Activated CD8-positive, alpha-beta T cell treated with anti-CD3 and anti-CD28 coated beads, Interleukin-2, amount 10 ng/mL, durations not matched to agents 7 days and 5 days (primary cell): ENCODE data around the gene CFAP92. TPM values are rescaled to one million over a fixed set of nuclear protein-coding genes. Genes with fewer than 3 reads are reported as not detected.

Experiments
- ATAC-seq: fragments of 150-1000 bp; cut with Tn5 transposase; one replicate; pipeline ENCODE4 v1.10.0; 2021; ENCODE audit warnings: moderate library complexity
- CTCF ChIA-PET: fragments of 350-600 bp; sonication (Branson Sonifier 250); formaldehyde crosslinking; loops from one replicate; lab custom pipeline; 2021; ENCODE audit warnings: antibody characterized with exemption; lab: Charles Lee
- POLR2A ChIA-PET: fragments of 350-600 bp; sonication (Branson Sonifier 250); formaldehyde crosslinking; loops from one replicate; lab custom pipeline; 2021; ENCODE audit warnings: antibody characterized with exemption; lab: Charles Lee
- DNase-seq: peaks from one replicate; pipeline ENCODE4 v3.0.0-alpha.2; 2020
- H3K27ac Mint-ChIP-seq: one replicate; pipeline ENCODE4 v1.8.0; 2021; ENCODE audit warnings: mild to moderate bottlenecking, mixed read lengths
- H3K27me3 Mint-ChIP-seq: one replicate; pipeline ENCODE4 v1.8.0; 2021; ENCODE audit warnings: low read depth, mixed read lengths
- H3K36me3 Mint-ChIP-seq: one replicate; pipeline ENCODE4 v1.8.0; 2021; ENCODE audit warnings: low read depth, mixed read lengths
- H3K4me1 Mint-ChIP-seq: one replicate; pipeline ENCODE4 v1.8.0; 2021; ENCODE audit warnings: low read depth, mixed read lengths
- H3K4me3 Mint-ChIP-seq: one replicate; pipeline ENCODE4 v1.8.0; 2021; ENCODE audit warnings: mild to moderate bottlenecking, mixed read lengths
- H3K9me3 Mint-ChIP-seq: one replicate; pipeline ENCODE4 v1.8.0; 2022; ENCODE audit warnings: mixed read lengths; ENCODE audit not compliant: insufficient read depth
- total RNA-seq, 2 experiments: library from RNA; stranded (reverse); gene quantifications; one replicate each; pipeline ENCODE4 v1.2.3, GENCODE V29; 2021

Gene CFAP92
- total RNA-seq, 2 experiments from 2014 or later, result 0.18 to 0.26 TPM

GRCh38 chr3:128949158-128949557 is 44.7 kb downstream of the CFAP92 start:
- no peak for DNase-seq
- ChIA-PET POLR2A (no interaction called here), CTCF (interaction anchor here (1.3 to 3.2 kb wide), 2 partner anchors 21 to 71 kb away, joined by 3 to 19 read pairs; no protein-coding TSS in a partner anchor)

GRCh38 chr3:128946411-128946810 is 47.5 kb downstream of the CFAP92 start:
- Mint-ChIP-seq H3K4me1 (no peaks in the 10 kb centered on the region), H3K36me3 (no peaks in the 10 kb centered on the region), H3K27me3 (peaks cover 3% of the 10 kb centered on the region), H3K4me3 (no peak overlapping the region), H3K9me3 (no peaks in the 10 kb centered on the region), H3K27ac (no peak overlapping the region)
- DNase-seq, result no peak
- ATAC-seq, result no peak
- CTCF ChIA-PET, result interaction anchor here (1.4 kb wide), 1 partner anchor 71 kb away, joined by 3 read pairs; no protein-coding TSS in a partner anchor
- POLR2A ChIA-PET, result no interaction called here

More at GRCh38 chr3:128949158-128949557, 44.7 kb downstream of the CFAP92 start:
- Mint-ChIP-seq H3K27me3 (peaks cover 3% of the 10 kb centered on the region), H3K27ac (no peak overlapping the region), H3K9me3 (no peaks in the 10 kb centered on the region), H3K36me3 (peaks cover 1% of the 10 kb centered on the region), H3K4me3 (no peak overlapping the region), H3K4me1 (no peaks in the 10 kb centered on the region)
- no peak for ATAC-seq

- H3K27ac Mint-ChIP-seq, result no peak overlapping the region
- peaks cover 3% of the 10 kb centered on the region for H3K27me3 Mint-ChIP-seq
- ATAC-seq (no peak), DNase-seq (no peak)
- no peak overlapping the region for H3K4me3 Mint-ChIP-seq
- no peaks in the 10 kb centered on the region for H3K9me3 Mint-ChIP-seq
- ChIA-PET CTCF (interaction anchor here (1.4 kb wide), 1 partner anchor 71 kb away, joined by 3 read pairs; no protein-coding TSS in a partner anchor), POLR2A (no interaction called here)
- no peaks in the 10 kb centered on the region for H3K36me3 Mint-ChIP-seq
- no peaks in the 10 kb centered on the region for H3K4me1 Mint-ChIP-seq
These were observed 48.0 kb downstream of the CFAP92 start for GRCh38 chr3:128945878-128946175.

- no peak overlapping the region for H3K27ac Mint-ChIP-seq
These were observed 48.6 kb downstream of the CFAP92 start for GRCh38 chr3:128945041-128945877.

GRCh38 chr3:128942161-128942952 is 51.5 kb downstream of the CFAP92 start:
- no peak for DNase-seq
- no peaks in the 10 kb centered on the region for H3K36me3 Mint-ChIP-seq
- ChIA-PET POLR2A (no interaction called here), CTCF (no interaction called here)
- no peak overlapping the region for H3K4me3 Mint-ChIP-seq
- H3K27ac Mint-ChIP-seq, result no peak overlapping the region
- peaks cover 8% of the 10 kb centered on the region for H3K27me3 Mint-ChIP-seq
- no peaks in the 10 kb centered on the region for H3K4me1 Mint-ChIP-seq
- no peaks in the 10 kb centered on the region for H3K9me3 Mint-ChIP-seq
- no peak for ATAC-seq

More at GRCh38 chr3:128945041-128945877, 48.6 kb downstream of the CFAP92 start:
- no peak overlapping the region for H3K4me3 Mint-ChIP-seq
- no peak for ATAC-seq
- H3K27me3 Mint-ChIP-seq, result peaks cover 6% of the 10 kb centered on the region
- H3K4me1 Mint-ChIP-seq, result no peaks in the 10 kb centered on the region
- ChIA-PET POLR2A (no interaction called here), CTCF (no interaction called here)
- H3K9me3 Mint-ChIP-seq, result no peaks in the 10 kb centered on the region
- no peak for DNase-seq
- no peaks in the 10 kb centered on the region for H3K36me3 Mint-ChIP-seq

GRCh38 chr3:128940252-128940651 is 53.6 kb downstream of the CFAP92 start:
- Mint-ChIP-seq H3K4me3 (no peak overlapping the region), H3K4me1 (no peaks in the 10 kb centered on the region), H3K27me3 (peaks cover 8% of the 10 kb centered on the region), H3K36me3 (no peaks in the 10 kb centered on the region), H3K27ac (no peak overlapping the region), H3K9me3 (no peaks in the 10 kb centered on the region)
- ATAC-seq (no peak), DNase-seq (no peak)
- ChIA-PET POLR2A (no interaction called here), CTCF (no interaction called here)

- DNase-seq (no peak), ATAC-seq (no peak)
- Mint-ChIP-seq H3K36me3 (no peaks in the 10 kb centered on the region), H3K4me1 (no peaks in the 10 kb centered on the region), H3K27ac (no peak overlapping the region), H3K4me3 (no peak overlapping the region), H3K9me3 (no peaks in the 10 kb centered on the region), H3K27me3 (peaks cover 10% of the 10 kb centered on the region)
- CTCF ChIA-PET, result interaction anchor here (0.9 to 2.1 kb wide), 3 partner anchors 13 to 57 kb away, joined by 3 to 7 read pairs (median 5); no protein-coding TSS in a partner anchor
- POLR2A ChIA-PET, result no interaction called here
These were observed 57.5 kb downstream of the CFAP92 start for GRCh38 chr3:128936341-128936740.

GRCh38 chr3:128935922-128936321 is 58.0 kb downstream of the CFAP92 start:
- no peak overlapping the region for H3K4me3 Mint-ChIP-seq
- H3K36me3 Mint-ChIP-seq, result no peaks in the 10 kb centered on the region
- no peaks in the 10 kb centered on the region for H3K9me3 Mint-ChIP-seq
- CTCF ChIA-PET, result interaction anchor here (0.9 to 2.1 kb wide), 3 partner anchors 12 to 57 kb away, joined by 3 to 7 read pairs (median 5); no protein-coding TSS in a partner anchor
- no peak for DNase-seq
- H3K27me3 Mint-ChIP-seq, result peaks cover 10% of the 10 kb centered on the region
- POLR2A ChIA-PET, result no interaction called here
- H3K27ac Mint-ChIP-seq, result no peak overlapping the region
- ATAC-seq, result no peak
- no peaks in the 10 kb centered on the region for H3K4me1 Mint-ChIP-seq

GRCh38 chr3:128933922-128934253 is 60.0 kb downstream of the CFAP92 start:
- no peaks in the 10 kb centered on the region for H3K36me3 Mint-ChIP-seq
- ATAC-seq, result no peak
- CTCF ChIA-PET, result no interaction called here
- H3K4me1 Mint-ChIP-seq, result no peaks in the 10 kb centered on the region
- H3K27me3 Mint-ChIP-seq, result peaks cover 5% of the 10 kb centered on the region
- POLR2A ChIA-PET, result no interaction called here
- H3K9me3 Mint-ChIP-seq, result peaks cover 4% of the 10 kb centered on the region
- H3K4me3 Mint-ChIP-seq, result no peak overlapping the region
- H3K27ac Mint-ChIP-seq, result no peak overlapping the region
- no peak for DNase-seq

GRCh38 chr3:128933213-128933921 is 60.5 kb downstream of the CFAP92 start:
- DNase-seq, result no peak
- ATAC-seq, result no peak
- Mint-ChIP-seq H3K36me3 (no peaks in the 10 kb centered on the region), H3K4me1 (no peaks in the 10 kb centered on the region), H3K27ac (no peak overlapping the region), H3K27me3 (peaks cover 7% of the 10 kb centered on the region), H3K9me3 (peaks cover 4% of the 10 kb centered on the region), H3K4me3 (no peak overlapping the region)
- CTCF ChIA-PET, result no interaction called here
- POLR2A ChIA-PET, result interaction anchor here (0.6 kb wide), 1 partner anchor 19 kb away, joined by 3 read pairs; no protein-coding TSS in a partner anchor

GRCh38 chr3:128932516-128933212 is 61.2 kb downstream of the CFAP92 start:
- DNase-seq (peak; percentile 14), ATAC-seq (no peak)
- CTCF ChIA-PET, result interaction anchor here (2.0 kb wide), 1 partner anchor 57 kb away, joined by 5 read pairs; no protein-coding TSS in a partner anchor
- POLR2A ChIA-PET, result interaction anchor here (0.6 kb wide), 1 partner anchor 20 kb away, joined by 3 read pairs; no protein-coding TSS in a partner anchor
- H3K27me3 Mint-ChIP-seq, result peaks cover 8% of the 10 kb centered on the region
- no peaks in the 10 kb centered on the region for H3K4me1 Mint-ChIP-seq
- H3K4me3 Mint-ChIP-seq, result no peak overlapping the region
- no peak overlapping the region for H3K27ac Mint-ChIP-seq
- peaks cover 4% of the 10 kb centered on the region for H3K9me3 Mint-ChIP-seq
- no peaks in the 10 kb centered on the region for H3K36me3 Mint-ChIP-seq
